PC-3 (cell line): ENCODE data around the gene COL15A1. TPM values are rescaled to one million over a fixed set of nuclear protein-coding genes. Genes with fewer than 3 reads are reported as not detected.

Experiments used
- ATAC-seq: fragments of 200-7000 bp; cut with Tn5 transposase; 2 replicates; pipeline ENCODE4 v1.9.1; 2020; ENCODE audit warnings: mild to moderate bottlenecking, moderate library complexity
- BruUV-seq: library from RNA; stranded (reverse); fragments of 400-500 nt; replicated peaks from 2 replicates; lab custom pipeline; 2021; lab: Mats Ljungman, UMichigan
- CTCF ChIA-PET: fragments of 300-600 bp; sonication (Branson Sonifier 250); formaldehyde crosslinking; loops from one replicate; lab custom pipeline; 2022; ENCODE audit warnings: antibody characterized with exemption; lab: Charles Lee
- POLR2A ChIA-PET: fragments of 300-600 bp; sonication (Branson Sonifier 250); formaldehyde crosslinking; loops from one replicate; lab custom pipeline; 2022; ENCODE audit warnings: antibody characterized with exemption; ENCODE audit not compliant: unreplicated experiment; lab: Charles Lee
- DNase-seq: peaks from one replicate; pipeline ENCODE4 v3.0.0-alpha.2; 2015
- H2AFZ ChIP-seq: fragments of 300-600 bp; sonication (generic); 2 replicates; pipeline ENCODE4 v1.6.0; 2016; ENCODE audit warnings: antibody characterized with exemption, low read length
- H3F3A ChIP-seq: fragments of 300-600 bp; sonication (generic); one replicate; pipeline ENCODE4 v1.6.0; 2017; ENCODE audit warnings: antibody characterized with exemption, low read length, control low read depth, mild to moderate bottlenecking; ENCODE audit not compliant: unreplicated experiment
- H3K27ac ChIP-seq: fragments of 300-600 bp; sonication (generic); 2 replicates; pipeline ENCODE4 v1.5.1; 2016; ENCODE audit warnings: mild to moderate bottlenecking, low read length
- H3K27me3 ChIP-seq: fragments of 300-600 bp; sonication (generic); 2 replicates; pipeline ENCODE4 v1.6.1; 2016; ENCODE audit warnings: low read length, mixed read lengths
- H3K36me3 ChIP-seq: fragments of 300-600 bp; sonication (generic); 2 replicates; pipeline ENCODE4 v1.6.1; 2016; ENCODE audit warnings: low read depth, mixed run types, low read length, mixed read lengths
- H3K4me1 ChIP-seq: fragments of 300-600 bp; sonication (generic); 2 replicates; pipeline ENCODE4 v1.5.1; 2016; ENCODE audit warnings: low read length; ENCODE audit not compliant: insufficient read depth
- H3K4me2 ChIP-seq: fragments of 300-600 bp; sonication (generic); 2 replicates; pipeline ENCODE4 v1.6.0; 2016; ENCODE audit warnings: low read length
- H3K4me3 ChIP-seq: fragments of 300-600 bp; sonication (generic); 2 replicates; pipeline ENCODE4 v1.5.1; 2016; ENCODE audit warnings: mild to moderate bottlenecking, low read length, mixed read lengths
- H3K79me2 ChIP-seq: fragments of 300-600 bp; sonication (generic); 2 replicates; pipeline ENCODE4 v1.6.1; 2017; ENCODE audit warnings: low read length, mixed read lengths
- H3K9ac ChIP-seq: fragments of 300-600 bp; sonication (generic); 2 replicates; pipeline ENCODE4 v1.6.0; 2016; ENCODE audit warnings: mild to moderate bottlenecking, low read length
- H3K9me2 ChIP-seq: fragments of 300-600 bp; sonication (generic); replicated peaks from 2 replicates; pipeline ENCODE4 v1.6.1; 2016; ENCODE audit warnings: mixed run types, low read length, mixed read lengths
- H3K9me3 ChIP-seq: fragments of 300-600 bp; sonication (generic); 2 replicates; pipeline ENCODE4 v1.6.1; 2016; ENCODE audit warnings: low read length, mixed read lengths
- H4K20me1 ChIP-seq: fragments of 300-600 bp; sonication (generic); 2 replicates; pipeline ENCODE4 v1.6.1; 2016; ENCODE audit warnings: low read length, mixed read lengths
- EZH2 ChIP-seq: fragments of 300-600 bp; sonication (generic); IDR thresholded peaks from one replicate; pipeline ENCODE4 v1.6.1; 2017; ENCODE audit warnings: antibody characterized with exemption, mild to moderate bottlenecking, low read length; ENCODE audit not compliant: unreplicated experiment
- EZH2phosphoT487 ChIP-seq: fragments of 300-600 bp; sonication (generic); IDR thresholded peaks from 2 replicates; pipeline ENCODE4 v1.6.1; 2018; ENCODE audit warnings: mild to moderate bottlenecking, antibody characterized with exemption, low read length, borderline replicate concordance
- intact Hi-C: fragments of 100-400 bp; cut with micrococcal nuclease; formaldehyde crosslinking; loops from 2 replicates; pipeline ENCODE4 v1.9.0; 2023
- total RNA-seq: library from RNA; depleted of rRNA; stranded (reverse); fragments of >200 nt; gene quantifications from 2 replicates; pipeline ENCODE4 v1.2.3, GENCODE V29; 2014
- TF ChIP-seq, protein P1 (sequence below): fragments of 300-600 bp; sonication (generic); conservative IDR thresholded peaks from 2 replicates; pipeline ENCODE4 v1.5.1; 2017; ENCODE audit warnings: antibody characterized with exemption, low read depth, mild to moderate bottlenecking, low read length

The COL15A1 gene
- total RNA-seq, 1 experiment from 2014 or later: 0.04 TPM

DNA sequence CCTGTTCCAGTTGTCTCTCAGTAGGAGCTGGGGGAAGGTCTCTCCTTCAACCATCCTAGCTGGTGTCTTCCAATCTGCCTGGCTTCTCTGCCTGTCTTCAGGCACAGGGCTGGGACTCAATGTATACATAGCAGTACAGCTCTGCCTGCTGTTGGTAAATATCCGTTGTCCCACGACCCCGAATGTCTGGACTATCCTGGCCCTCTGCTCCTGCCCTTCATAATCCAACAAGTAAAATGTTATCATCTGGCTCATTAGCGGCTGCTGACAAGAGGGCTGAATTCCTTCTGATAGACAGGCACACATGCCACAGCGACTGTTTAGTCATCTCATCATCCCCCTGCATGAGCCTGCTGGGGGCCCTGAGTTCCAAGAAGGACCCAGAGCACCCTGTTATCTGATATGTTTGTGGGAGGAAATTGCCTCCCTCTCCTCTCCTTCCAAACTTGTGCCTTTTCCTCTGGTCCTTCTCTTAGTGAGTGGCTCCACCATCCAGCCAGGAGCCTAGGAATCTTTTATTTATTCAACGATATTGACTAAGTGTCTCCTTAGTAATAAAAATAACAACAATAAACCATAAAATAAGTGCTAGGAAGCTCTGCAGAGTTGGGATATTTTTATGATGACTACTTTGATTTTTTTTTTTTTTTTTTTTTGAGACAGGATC, 131.7 kb downstream of the COL15A1 start:
- H3F3A ChIP-seq: no peaks in the 10 kb centered on the region
- no TSS peak for BruUV-seq
- H2AFZ ChIP-seq: no peak overlapping the region
- ATAC-seq (peak; percentile 92), DNase-seq (peak; percentile 63)
- no peaks in the 10 kb centered on the region for H3K9me3 ChIP-seq
- peak overlapping the region; percentile 59 for H3K4me2 ChIP-seq
- no peaks in the 10 kb centered on the region for H3K9me2 ChIP-seq
- TF ChIP-seq EZH2 (no peak), EZH2phosphoT487 (no peak)
- TF ChIP-seq, protein P1, sequence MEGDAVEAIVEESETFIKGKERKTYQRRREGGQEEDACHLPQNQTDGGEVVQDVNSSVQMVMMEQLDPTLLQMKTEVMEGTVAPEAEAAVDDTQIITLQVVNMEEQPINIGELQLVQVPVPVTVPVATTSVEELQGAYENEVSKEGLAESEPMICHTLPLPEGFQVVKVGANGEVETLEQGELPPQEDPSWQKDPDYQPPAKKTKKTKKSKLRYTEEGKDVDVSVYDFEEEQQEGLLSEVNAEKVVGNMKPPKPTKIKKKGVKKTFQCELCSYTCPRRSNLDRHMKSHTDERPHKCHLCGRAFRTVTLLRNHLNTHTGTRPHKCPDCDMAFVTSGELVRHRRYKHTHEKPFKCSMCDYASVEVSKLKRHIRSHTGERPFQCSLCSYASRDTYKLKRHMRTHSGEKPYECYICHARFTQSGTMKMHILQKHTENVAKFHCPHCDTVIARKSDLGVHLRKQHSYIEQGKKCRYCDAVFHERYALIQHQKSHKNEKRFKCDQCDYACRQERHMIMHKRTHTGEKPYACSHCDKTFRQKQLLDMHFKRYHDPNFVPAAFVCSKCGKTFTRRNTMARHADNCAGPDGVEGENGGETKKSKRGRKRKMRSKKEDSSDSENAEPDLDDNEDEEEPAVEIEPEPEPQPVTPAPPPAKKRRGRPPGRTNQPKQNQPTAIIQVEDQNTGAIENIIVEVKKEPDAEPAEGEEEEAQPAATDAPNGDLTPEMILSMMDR: no peak
- no peaks in the 10 kb centered on the region for H3K79me2 ChIP-seq
- ChIA-PET CTCF (interaction anchor here (0.6 kb wide), 1 partner anchor 9 kb away, joined by 4 read pairs; no protein-coding TSS in a partner anchor), POLR2A (interaction anchor here (0.6 kb wide), 2 partner anchors 14 to 179 kb away, joined by 3 to 8 read pairs; no protein-coding TSS in a partner anchor)
- no peak overlapping the region for H3K9ac ChIP-seq
- no peak overlapping the region for H3K4me3 ChIP-seq
- H3K27me3 ChIP-seq: no peaks in the 10 kb centered on the region
- no peaks in the 10 kb centered on the region for H3K36me3 ChIP-seq
- intact Hi-C loops: no loop called here
- peaks cover 8% of the 10 kb centered on the region for H3K4me1 ChIP-seq
- no peaks in the 10 kb centered on the region for H4K20me1 ChIP-seq
- H3K27ac ChIP-seq: peak overlapping the region; percentile 43; the same call in 1 of the 2 replicates

DNA sequence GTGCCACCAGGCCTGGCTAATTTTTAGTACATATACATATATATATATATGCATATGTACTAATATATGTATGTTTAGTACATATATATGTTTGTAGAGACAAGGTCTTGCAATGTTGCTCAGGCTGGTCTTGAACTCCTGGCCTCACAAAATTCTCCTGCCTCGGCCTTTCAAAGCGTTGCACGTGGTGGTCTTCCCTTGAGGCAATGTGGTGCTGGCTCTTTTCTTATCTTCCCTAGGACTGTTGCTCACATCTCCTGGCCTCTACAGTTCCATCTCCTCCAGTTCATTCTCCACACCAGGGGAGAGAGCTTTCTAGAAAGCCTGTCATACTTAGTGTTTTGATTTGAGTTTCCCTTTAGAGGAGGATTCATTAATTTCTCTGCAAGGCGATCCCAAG, 132.3 kb downstream of the COL15A1 start:
- ChIA-PET POLR2A (interaction anchor here (0.6 kb wide), 1 partner anchor 14 kb away, joined by 3 read pairs; no protein-coding TSS in a partner anchor), CTCF (no interaction called here)
- Histone ChIP-seq H3K27ac (no peak overlapping the region), H3K4me1 (peaks cover 8% of the 10 kb centered on the region), H3K9ac (no peak overlapping the region), H3K4me2 (no peak overlapping the region), H3K4me3 (no peak overlapping the region), H3K27me3 (no peaks in the 10 kb centered on the region), H3K79me2 (no peaks in the 10 kb centered on the region), H4K20me1 (no peaks in the 10 kb centered on the region), H3F3A (no peaks in the 10 kb centered on the region), H3K9me2 (no peaks in the 10 kb centered on the region), H2AFZ (no peak overlapping the region), H3K36me3 (no peaks in the 10 kb centered on the region), H3K9me3 (no peaks in the 10 kb centered on the region)
- ATAC-seq (no peak), DNase-seq (no peak)
- intact Hi-C loops: no loop called here
- no TSS peak for BruUV-seq
- TF ChIP-seq EZH2: no peak
- TF ChIP-seq, protein P1: no peak
- TF ChIP-seq EZH2phosphoT487: no peak
